Upper lobe of left lung (tissue), 4 donors: ENCODE data around the gene COPS7B.

ENCODE experiments used
- EP300 ChIP-seq, 4 donors: sonication (generic); formaldehyde crosslinking; IDR thresholded peaks; one replicate each; pipeline ENCODE4 v1.5.1; 2017; ENCODE audit warnings: antibody characterized with exemption in 4 of 4, control low read depth in 2 of 4
- POLR2A ChIP-seq, 4 donors: fragments of 450-650 bp; IDR thresholded peaks; one replicate each; pipeline ENCODE4 v1.5.1; 2016 to 2017; ENCODE audit warnings: antibody characterized with exemption in 4 of 4, mild to moderate bottlenecking in 2 of 4
- POLR2AphosphoS5 ChIP-seq, 2 donors: sonication (generic); formaldehyde crosslinking; IDR thresholded peaks; one replicate each; pipeline ENCODE4 v1.5.1; 2017; ENCODE audit warnings: antibody characterized with exemption in 2 of 2
- TF ChIP-seq, protein P1 (sequence below), 6 experiments: fragments of 450-650 bp in 4 of 6; fragments of 200-600 bp in 2 of 6; sonication (generic) in 2 of 6; IDR thresholded peaks; one replicate each; pipeline ENCODE4 v1.5.1; 2016 to 2019; ENCODE audit warnings: antibody characterized with exemption in 6 of 6

DNA sequence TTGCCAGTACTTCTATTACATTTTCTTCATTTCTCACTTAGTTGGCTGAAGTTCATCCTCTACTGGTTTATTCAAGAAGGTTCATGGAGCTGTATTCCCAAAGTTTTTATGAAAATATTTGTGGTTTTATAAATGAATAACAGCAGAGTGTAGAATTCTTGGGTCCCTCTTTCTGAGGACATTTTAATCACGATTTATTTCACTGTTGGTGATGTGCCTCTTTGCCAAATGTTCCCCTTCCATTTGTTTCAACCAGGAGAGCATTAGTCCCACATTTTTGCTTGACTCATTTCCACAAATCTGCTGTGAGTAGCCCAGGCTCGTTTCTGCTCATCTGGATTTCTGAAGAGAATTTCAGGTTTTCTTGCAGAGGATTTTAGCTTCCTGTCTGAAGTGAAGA, 20.8 kb downstream of the COPS7B start:
- TF ChIP-seq EP300 (IDR thresholded peaks at IDR 0.05) (no peak), POLR2A (IDR thresholded peaks at IDR 0.05) (no peak), POLR2AphosphoS5 (IDR thresholded peaks at IDR 0.05) (no peak)
- TF ChIP-seq, protein P1, sequence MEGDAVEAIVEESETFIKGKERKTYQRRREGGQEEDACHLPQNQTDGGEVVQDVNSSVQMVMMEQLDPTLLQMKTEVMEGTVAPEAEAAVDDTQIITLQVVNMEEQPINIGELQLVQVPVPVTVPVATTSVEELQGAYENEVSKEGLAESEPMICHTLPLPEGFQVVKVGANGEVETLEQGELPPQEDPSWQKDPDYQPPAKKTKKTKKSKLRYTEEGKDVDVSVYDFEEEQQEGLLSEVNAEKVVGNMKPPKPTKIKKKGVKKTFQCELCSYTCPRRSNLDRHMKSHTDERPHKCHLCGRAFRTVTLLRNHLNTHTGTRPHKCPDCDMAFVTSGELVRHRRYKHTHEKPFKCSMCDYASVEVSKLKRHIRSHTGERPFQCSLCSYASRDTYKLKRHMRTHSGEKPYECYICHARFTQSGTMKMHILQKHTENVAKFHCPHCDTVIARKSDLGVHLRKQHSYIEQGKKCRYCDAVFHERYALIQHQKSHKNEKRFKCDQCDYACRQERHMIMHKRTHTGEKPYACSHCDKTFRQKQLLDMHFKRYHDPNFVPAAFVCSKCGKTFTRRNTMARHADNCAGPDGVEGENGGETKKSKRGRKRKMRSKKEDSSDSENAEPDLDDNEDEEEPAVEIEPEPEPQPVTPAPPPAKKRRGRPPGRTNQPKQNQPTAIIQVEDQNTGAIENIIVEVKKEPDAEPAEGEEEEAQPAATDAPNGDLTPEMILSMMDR (IDR thresholded peaks at IDR 0.05) = no peak
